K562 (cell line): ENCODE results near the gene NDUFB7. TPM values are rescaled to one million over a fixed set of nuclear protein-coding genes. Genes with fewer than 3 reads are reported as not detected.

ENCODE experiments used
- ATAC-seq: fragments of 200-7000 bp; cut with Tn5 transposase; 3 replicates; pipeline ENCODE4 v1.9.1; 2020; ENCODE audit warnings: moderate library complexity
- BruUV-seq: library from RNA; stranded (reverse); fragments of 400-500 nt; replicated peaks from 2 replicates; lab custom pipeline; 2021; lab: Mats Ljungman, UMichigan
- CTCF ChIA-PET: fragments of 300-600 bp; formaldehyde crosslinking; extraction: SDS; loops from one replicate; lab custom pipeline; 2021; ENCODE audit warnings: low intra/inter-chr PET ratio; lab: Yijun Ruan, JAX
- POLR2A ChIA-PET: fragments of 300-600, 350-650 bp; sonication (Branson Sonifier 250); formaldehyde crosslinking; extraction: SDS; loops from one replicate; lab custom pipeline; 2021; ENCODE audit warnings: antibody characterized with exemption, inconsistent platforms; lab: Yijun Ruan, JAX
- DNase-seq, 4 experiments: peaks; one replicate each; pipeline versions ENCODE4 v3.0.0 to v3.0.0-alpha.2; 2011 to 2018; ENCODE audit warnings: low spot score in 3 of 4, mixed read lengths in 3 of 4; ENCODE audit errors: extremely low read depth in 1 of 4
- FAIRE-seq: peaks from 2 replicates; lab custom pipeline; 2011; peaks lifted over from hg19 to GRCh38; lab: Jason Lieb, UNC
- H2AFZ ChIP-seq: 2 replicates; pipeline ENCODE4 v1.6.0; 2011; ENCODE audit warnings: low read depth, low read length, control low read depth, inconsistent platforms
- H3K27ac ChIP-seq: fragments of 200-600 bp; 3 replicates; pipeline ENCODE4 v1.8.0; 2011; ENCODE audit warnings: low read depth, mild to moderate bottlenecking, control low read depth, inconsistent platforms, low read length, moderate library complexity, mixed read lengths; ENCODE audit errors: extremely low read depth
- H3K27me3 ChIP-seq, 2 experiments: fragments of 300-600 bp in 1 of 2; 2 replicates in 1 of 2; 3 replicates in 1 of 2; pipeline versions ENCODE4 v1.6.0 to v1.8.0; 2011; ENCODE audit warnings: inconsistent platforms in 2 of 2, low read length in 2 of 2, mild to moderate bottlenecking in 1 of 2, mixed read lengths in 1 of 2, moderate library complexity in 1 of 2; ENCODE audit not compliant: control insufficient read depth in 2 of 2, insufficient read depth in 2 of 2
- H3K36me3 ChIP-seq: fragments of 300-600 bp; 3 replicates; pipeline ENCODE4 v1.8.0; 2011; ENCODE audit warnings: mild to moderate bottlenecking, low read length, inconsistent platforms; ENCODE audit not compliant: control insufficient read depth, insufficient read depth
- H3K4me1 ChIP-seq, 2 experiments: fragments of 200-600 bp in 1 of 2; replicated peaks in 1 of 2; 2 replicates in 1 of 2; 3 replicates in 1 of 2; pipeline versions ENCODE4 v1.5.1 to v1.8.0; 2011; ENCODE audit warnings: inconsistent platforms in 2 of 2, low read length in 2 of 2, mild to moderate bottlenecking in 1 of 2, mixed read lengths in 1 of 2, moderate library complexity in 1 of 2; ENCODE audit not compliant: control insufficient read depth in 2 of 2, insufficient read depth in 2 of 2
- H3K4me2 ChIP-seq: 2 replicates; pipeline ENCODE4 v1.6.1; 2011; ENCODE audit warnings: low read length, control low read depth, inconsistent platforms, mixed read lengths; ENCODE audit not compliant: insufficient read depth
- H3K4me3 ChIP-seq: fragments of 200-600 bp; sonication (generic), shearing (Covaris generic); 2 replicates; pipeline ENCODE4 v1.5.1; 2016; ENCODE audit warnings: control low read depth, inconsistent platforms
- H3K79me2 ChIP-seq: fragments of 200-600 bp; 3 replicates; pipeline ENCODE4 v1.8.0; 2011; ENCODE audit warnings: low read length, inconsistent platforms; ENCODE audit not compliant: control insufficient read depth, insufficient read depth
- H3K9ac ChIP-seq, 2 experiments: 2 replicates each; pipeline versions ENCODE4 v1.6.0 to v1.6.1; 2011; ENCODE audit warnings: low read depth in 2 of 2, low read length in 2 of 2, control low read depth in 1 of 2, inconsistent platforms in 1 of 2, mild to moderate bottlenecking in 1 of 2, mixed read lengths in 1 of 2; ENCODE audit not compliant: insufficient read depth in 1 of 2
- H3K9me1 ChIP-seq: one replicate; pipeline ENCODE4 v1.6.0; 2011; ENCODE audit warnings: inconsistent platforms, mild to moderate bottlenecking, low read length, moderate library complexity; ENCODE audit not compliant: control insufficient read depth, insufficient read depth
- H3K9me3 ChIP-seq: replicated peaks from 2 replicates; pipeline ENCODE4 v1.5.1; 2011; ENCODE audit warnings: low read depth, low read length, inconsistent platforms; ENCODE audit not compliant: control insufficient read depth, insufficient read depth
- H4K20me1 ChIP-seq: replicated peaks from 2 replicates; pipeline ENCODE4 v1.6.1; 2011; ENCODE audit warnings: low read length, inconsistent platforms, mixed read lengths; ENCODE audit not compliant: control insufficient read depth, insufficient read depth
- ATF4 ChIP-seq: fragments of 450-650 bp; formaldehyde crosslinking; IDR thresholded peaks from 2 replicates; pipeline ENCODE4 v1.4.0; 2022; ENCODE audit warnings: mild to moderate bottlenecking, moderate library complexity
- KLF1 ChIP-seq: fragments of 450-650 bp; IDR thresholded peaks from 2 replicates; pipeline ENCODE4 v1.6.1; 2016; ENCODE audit warnings: missing genetic modification characterization, missing compliant biosample characterization
- RBM17 ChIP-seq: fragments of 200-400 bp; formaldehyde crosslinking; IDR thresholded peaks from 2 replicates; pipeline ENCODE4 v1.6.1; 2017; ENCODE audit warnings: low read depth, mild to moderate bottlenecking, low read length, borderline replicate concordance
- RBM25 ChIP-seq: fragments of 200-400 bp; formaldehyde crosslinking; IDR thresholded peaks from 2 replicates; pipeline ENCODE4 v1.6.1; 2018; ENCODE audit warnings: low read length, low read depth, moderate library complexity; ENCODE audit not compliant: severe bottlenecking
- SIN3A ChIP-seq, 2 experiments: fragments of 150-350 bp in 1 of 2; IDR thresholded peaks; 2 replicates each; pipeline ENCODE4 v1.6.1; 2011 to 2016; ENCODE audit warnings: borderline replicate concordance in 2 of 2, low read depth in 2 of 2, low read length in 2 of 2, mild to moderate bottlenecking in 2 of 2, moderate library complexity in 2 of 2; ENCODE audit not compliant: control insufficient read depth in 1 of 2
- SPI1 ChIP-seq: IDR thresholded peaks from 2 replicates; pipeline ENCODE4 v1.6.1; 2011; ENCODE audit warnings: low read depth, low read length, control low read depth, borderline replicate concordance
- THAP12 ChIP-seq: fragments of 250-450 bp; sonication (Bioruptor Pico); IDR thresholded peaks from 2 replicates; pipeline ENCODE4 v1.9.0; 2021; ENCODE audit warnings: mild to moderate bottlenecking, inconsistent platforms
- TSC22D4 ChIP-seq: fragments of 450-650 bp; IDR thresholded peaks from 2 replicates; pipeline ENCODE4 v1.6.1; 2016; ENCODE audit warnings: missing genetic modification characterization, missing biosample characterization, control low read depth
- ZNF121 ChIP-seq: sonication (generic); formaldehyde crosslinking; conservative IDR thresholded peaks from 2 replicates; pipeline ENCODE4 v1.8.0; 2022; ENCODE audit warnings: missing genetic modification reagents
- ZNF699 ChIP-seq: fragments of 250-450 bp; sonication (Bioruptor Pico); IDR thresholded peaks from 2 replicates; pipeline ENCODE4 v1.8.0; 2021; ENCODE audit warnings: mild to moderate bottlenecking, moderate library complexity; ENCODE audit not compliant: insufficient replicate concordance
- ZNF778 ChIP-seq: fragments of 450-650 bp; formaldehyde crosslinking; IDR thresholded peaks from 2 replicates; pipeline ENCODE4 v1.4.0; 2020; ENCODE audit warnings: mild to moderate bottlenecking, moderate library complexity
- WGBS: fragments of 100-300 bp; shearing (Covaris generic); methylation state at CpG from one replicate; pipeline ENCODE4 v1.1.6; 2016; ENCODE audit warnings: low coverage, mixed read lengths; ENCODE audit not compliant: insufficient coverage; ENCODE audit errors: missing lambda C conversion rate; 5-methylcytosine and 5-hydroxymethylcytosine counted together
- in situ Hi-C: fragments of 300-500 bp; cut with MboI; formaldehyde crosslinking; loops from 4 replicates; pipeline ENCODE4 v1.15.0; 2018; ENCODE audit warnings: inconsistent platforms, mixed read lengths
- intact Hi-C: fragments of 100-400 bp; cut with micrococcal nuclease; formaldehyde crosslinking; loops from 2 replicates; pipeline ENCODE4 v1.14.2; 2022
- polyA plus RNA-seq, 8 experiments: library from polyadenylated mRNA; depleted of rRNA in 4 of 8; stranded (reverse) in 5 of 8; unstranded in 3 of 8; fragments of >200 nt; fragmentation: Nextera tagmentation in 2 of 8; fragmentation: Illumina TruSeq in 1 of 8; extraction: Ambion mirVana in 2 of 8; extraction: Trizol in 1 of 8; gene quantifications; 2 replicates each; pipeline versions ENCODE4 v1.2.1 to v1.2.3, GENCODE V29; 2011 to 2014; ENCODE audit warnings: inconsistent platforms in 1 of 8, missing spikeins in 1 of 8
- total RNA-seq, 7 experiments: library from RNA; depleted of rRNA in 6 of 7; stranded (reverse); fragments of >200 nt in 6 of 7; fragmentation: Illumina TruSeq in 2 of 7; extraction: Trizol in 2 of 7; gene quantifications; 2 replicates each; pipeline versions ENCODE4 v1.2.1 to v1.2.3, GENCODE V29; 2011 to 2021; ENCODE audit warnings: low replicate concordance in 1 of 7

Gene NDUFB7
- total and polyA plus RNA-seq, 9 of the 15 experiments (the other 6 are each of a cell fraction or from before 2014, with no cell fraction given): 14.9 to 842 (median 137) TPM

- BruUV-seq: no TSS peak
- Histone ChIP-seq H3K4me2 (no peak overlapping the region), H2AFZ (no peak overlapping the region), H3K4me1 (peaks cover 32 to 35% of the 10 kb centered on the region in 2 experiments), H3K9me3 (no peaks in the 10 kb centered on the region), H3K9ac (peak overlapping the region in 1 of 2 experiments; percentile 61; a peak in 1 of 4 replicates), H3K4me3 (no peak overlapping the region), H3K79me2 (peaks cover 30% of the 10 kb centered on the region), H4K20me1 (peaks cover 20% of the 10 kb centered on the region), H3K27ac (no peak overlapping the region), H3K27me3 (no peaks in the 10 kb centered on the region), H3K9me1 (no peaks in the 10 kb centered on the region), H3K36me3 (peaks cover 22% of the 10 kb centered on the region)
- TF ChIP-seq ATF4 (CRISPR knock-in tag): no peak
- peak; percentile 72 for TF ChIP-seq ZNF121 (CRISPR knock-in tag)
- TF ChIP-seq RBM17: no peak
- TF ChIP-seq SIN3A (IDR thresholded peaks at IDR 0.05; ENCODE audit: borderline replicate concordance in 2 of 2, control insufficient read depth in 1 of 2, low read depth in 2 of 2, low read length in 2 of 2): no peak
- no peak for TF ChIP-seq KLF1 (tag)
- TF ChIP-seq THAP12 (CRISPR knock-in tag): no peak
- no peak for TF ChIP-seq ZNF699 (CRISPR knock-in tag)
- TF ChIP-seq ZNF778 (CRISPR knock-in tag): no peak
- no peak for TF ChIP-seq TSC22D4 (tag)
- TF ChIP-seq SPI1: no peak
- peak; percentile 34 for TF ChIP-seq RBM25
- CTCF ChIA-PET: no interaction called here
- DNase-seq: no peak
- ATAC-seq: no peak
- POLR2A ChIA-PET: interaction anchor here (0.6 to 1.2 kb wide), 2 partner anchors 11 to 48 kb away, joined by 3 read pairs; no protein-coding TSS in a partner anchor
- 72% methylated on average over 4 of the region's 4 CpGs for WGBS
- no peak for FAIRE-seq
- in situ Hi-C loops (no loop called here), intact Hi-C loops (no loop called here)
Measured at GRCh38 chr19:14520543-14520942, 51.3 kb downstream of the NDUFB7 start.
